GM23338 (cell line): ENCODE data around the gene ZP3.

Experiments used
- CREB1 ChIP-seq: fragments of 250-450 bp; sonication (Bioruptor Pico); IDR thresholded peaks from 2 replicates; pipeline ENCODE4 v1.5.0; 2020; ENCODE audit warnings: low read depth, mild to moderate bottlenecking, moderate library complexity
- EZH2 ChIP-seq: fragments of 200-600 bp; sonication (generic); IDR thresholded peaks from one replicate; pipeline ENCODE4 v1.8.0; 2017; ENCODE audit warnings: antibody characterized with exemption, mild to moderate bottlenecking, low read depth; ENCODE audit not compliant: unreplicated experiment
- EZH2phosphoT487 ChIP-seq: fragments of 200-600 bp; sonication (generic); IDR thresholded peaks from one replicate; pipeline ENCODE4 v1.8.1; 2018; ENCODE audit warnings: antibody characterized with exemption; ENCODE audit not compliant: unreplicated experiment
- JUNB ChIP-seq: IDR thresholded peaks from one replicate; pipeline ENCODE4 v1.6.1; 2016; ENCODE audit warnings: antibody characterized with exemption; ENCODE audit not compliant: unreplicated experiment
- NANOG ChIP-seq: IDR thresholded peaks from 2 replicates; pipeline ENCODE4 v1.6.1; 2016; ENCODE audit warnings: antibody characterized with exemption, borderline replicate concordance
- POLR2AphosphoS5 ChIP-seq: IDR thresholded peaks from 2 replicates; pipeline ENCODE4 v1.6.1; 2016; ENCODE audit warnings: antibody characterized with exemption, low read depth
- STAT1 ChIP-seq: IDR thresholded peaks from one replicate; pipeline ENCODE4 v1.6.1; 2016; ENCODE audit warnings: antibody characterized with exemption; ENCODE audit not compliant: unreplicated experiment
- ZNF114 ChIP-seq: fragments of 250-450 bp; sonication (Bioruptor Pico); IDR thresholded peaks from 2 replicates; pipeline ENCODE4 v1.5.0; 2020; ENCODE audit warnings: mild to moderate bottlenecking, moderate library complexity
- ZNF331 ChIP-seq: fragments of 250-450 bp; sonication (Bioruptor Pico); IDR thresholded peaks from 2 replicates; pipeline ENCODE4 v1.5.0; 2020; ENCODE audit warnings: low read depth, mild to moderate bottlenecking, moderate library complexity
- TF ChIP-seq, protein P1 (sequence below), 2 experiments: fragments of 200-600 bp in 1 of 2; sonication (generic) in 1 of 2; conservative IDR thresholded peaks; 2 replicates each; pipeline versions ENCODE4 v1.5.1 to v1.6.1; 2016 to 2017; ENCODE audit warnings: antibody characterized with exemption in 2 of 2, low read depth in 2 of 2, mild to moderate bottlenecking in 2 of 2, moderate library complexity in 1 of 2
- TF ChIP-seq, protein P2 (sequence below): IDR thresholded peaks from one replicate; pipeline ENCODE4 v1.6.1; 2018; ENCODE audit warnings: antibody characterized with exemption; ENCODE audit not compliant: unreplicated experiment
- TF ChIP-seq, protein P3 (sequence below): IDR thresholded peaks from 2 replicates; pipeline ENCODE4 v1.6.1; 2016; ENCODE audit warnings: antibody characterized with exemption

DNA sequence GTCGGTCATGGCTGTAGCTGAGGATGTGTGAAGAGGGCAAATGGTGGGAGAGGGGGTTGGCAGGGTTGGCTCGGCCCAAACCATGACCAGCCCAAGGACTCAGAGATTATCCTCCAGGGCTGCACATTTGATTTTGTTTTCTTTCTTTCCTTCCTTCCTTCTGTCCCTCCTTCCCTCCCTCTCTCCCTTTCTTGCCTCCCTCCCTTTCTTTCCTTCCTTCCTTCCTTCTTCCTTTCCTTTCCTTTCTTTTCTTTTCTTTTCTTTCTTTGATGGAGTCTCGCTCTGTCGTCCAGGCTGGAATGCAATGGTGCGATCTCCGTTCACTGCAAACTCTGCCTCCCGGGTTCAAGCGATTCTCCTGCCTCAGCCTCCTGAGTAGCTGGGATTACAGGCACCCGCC, 19.0 kb upstream of the ZP3 start:
- TF ChIP-seq, protein P1, sequence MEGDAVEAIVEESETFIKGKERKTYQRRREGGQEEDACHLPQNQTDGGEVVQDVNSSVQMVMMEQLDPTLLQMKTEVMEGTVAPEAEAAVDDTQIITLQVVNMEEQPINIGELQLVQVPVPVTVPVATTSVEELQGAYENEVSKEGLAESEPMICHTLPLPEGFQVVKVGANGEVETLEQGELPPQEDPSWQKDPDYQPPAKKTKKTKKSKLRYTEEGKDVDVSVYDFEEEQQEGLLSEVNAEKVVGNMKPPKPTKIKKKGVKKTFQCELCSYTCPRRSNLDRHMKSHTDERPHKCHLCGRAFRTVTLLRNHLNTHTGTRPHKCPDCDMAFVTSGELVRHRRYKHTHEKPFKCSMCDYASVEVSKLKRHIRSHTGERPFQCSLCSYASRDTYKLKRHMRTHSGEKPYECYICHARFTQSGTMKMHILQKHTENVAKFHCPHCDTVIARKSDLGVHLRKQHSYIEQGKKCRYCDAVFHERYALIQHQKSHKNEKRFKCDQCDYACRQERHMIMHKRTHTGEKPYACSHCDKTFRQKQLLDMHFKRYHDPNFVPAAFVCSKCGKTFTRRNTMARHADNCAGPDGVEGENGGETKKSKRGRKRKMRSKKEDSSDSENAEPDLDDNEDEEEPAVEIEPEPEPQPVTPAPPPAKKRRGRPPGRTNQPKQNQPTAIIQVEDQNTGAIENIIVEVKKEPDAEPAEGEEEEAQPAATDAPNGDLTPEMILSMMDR (conservative IDR thresholded peaks at IDR 0.05; ENCODE audit: low read depth in 2 of 2), result no peak
- no peak for TF ChIP-seq EZH2
- TF ChIP-seq POLR2AphosphoS5, result no peak
- no peak for TF ChIP-seq JUNB
- no peak for TF ChIP-seq CREB1 (CRISPR knock-in tag)
- TF ChIP-seq, protein P2, sequence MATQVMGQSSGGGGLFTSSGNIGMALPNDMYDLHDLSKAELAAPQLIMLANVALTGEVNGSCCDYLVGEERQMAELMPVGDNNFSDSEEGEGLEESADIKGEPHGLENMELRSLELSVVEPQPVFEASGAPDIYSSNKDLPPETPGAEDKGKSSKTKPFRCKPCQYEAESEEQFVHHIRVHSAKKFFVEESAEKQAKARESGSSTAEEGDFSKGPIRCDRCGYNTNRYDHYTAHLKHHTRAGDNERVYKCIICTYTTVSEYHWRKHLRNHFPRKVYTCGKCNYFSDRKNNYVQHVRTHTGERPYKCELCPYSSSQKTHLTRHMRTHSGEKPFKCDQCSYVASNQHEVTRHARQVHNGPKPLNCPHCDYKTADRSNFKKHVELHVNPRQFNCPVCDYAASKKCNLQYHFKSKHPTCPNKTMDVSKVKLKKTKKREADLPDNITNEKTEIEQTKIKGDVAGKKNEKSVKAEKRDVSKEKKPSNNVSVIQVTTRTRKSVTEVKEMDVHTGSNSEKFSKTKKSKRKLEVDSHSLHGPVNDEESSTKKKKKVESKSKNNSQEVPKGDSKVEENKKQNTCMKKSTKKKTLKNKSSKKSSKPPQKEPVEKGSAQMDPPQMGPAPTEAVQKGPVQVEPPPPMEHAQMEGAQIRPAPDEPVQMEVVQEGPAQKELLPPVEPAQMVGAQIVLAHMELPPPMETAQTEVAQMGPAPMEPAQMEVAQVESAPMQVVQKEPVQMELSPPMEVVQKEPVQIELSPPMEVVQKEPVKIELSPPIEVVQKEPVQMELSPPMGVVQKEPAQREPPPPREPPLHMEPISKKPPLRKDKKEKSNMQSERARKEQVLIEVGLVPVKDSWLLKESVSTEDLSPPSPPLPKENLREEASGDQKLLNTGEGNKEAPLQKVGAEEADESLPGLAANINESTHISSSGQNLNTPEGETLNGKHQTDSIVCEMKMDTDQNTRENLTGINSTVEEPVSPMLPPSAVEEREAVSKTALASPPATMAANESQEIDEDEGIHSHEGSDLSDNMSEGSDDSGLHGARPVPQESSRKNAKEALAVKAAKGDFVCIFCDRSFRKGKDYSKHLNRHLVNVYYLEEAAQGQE, result no peak
- no peak for TF ChIP-seq ZNF114 (CRISPR knock-in tag)
- no peak for TF ChIP-seq ZNF331
- TF ChIP-seq, protein P3, sequence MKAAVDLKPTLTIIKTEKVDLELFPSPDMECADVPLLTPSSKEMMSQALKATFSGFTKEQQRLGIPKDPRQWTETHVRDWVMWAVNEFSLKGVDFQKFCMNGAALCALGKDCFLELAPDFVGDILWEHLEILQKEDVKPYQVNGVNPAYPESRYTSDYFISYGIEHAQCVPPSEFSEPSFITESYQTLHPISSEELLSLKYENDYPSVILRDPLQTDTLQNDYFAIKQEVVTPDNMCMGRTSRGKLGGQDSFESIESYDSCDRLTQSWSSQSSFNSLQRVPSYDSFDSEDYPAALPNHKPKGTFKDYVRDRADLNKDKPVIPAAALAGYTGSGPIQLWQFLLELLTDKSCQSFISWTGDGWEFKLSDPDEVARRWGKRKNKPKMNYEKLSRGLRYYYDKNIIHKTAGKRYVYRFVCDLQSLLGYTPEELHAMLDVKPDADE, result no peak
- TF ChIP-seq EZH2phosphoT487, result no peak
- no peak for TF ChIP-seq NANOG
- TF ChIP-seq STAT1, result no peak
